GM04503 (cell line): ENCODE results near the gene GFER.
"Not testable (repeated sequence)": the region's sequence is repeated elsewhere in the genome, so short reads cannot be mapped to it uniquely, and the experiment has no call there.

Experiments used
- DNase-seq: peaks from one replicate; pipeline ENCODE4 v3.0.0-alpha.2; 2012; ENCODE audit warnings: low read depth

The GFER gene

GRCh38 chr16:2026461-2027023, 42.5 kb downstream of the GFER start, which contains the start of gene NHERF2:
Gene NHERF2 (plus strand): TSS chr16:2026902. CDS start chr16:2027006, 104 bp downstream.
- DNase-seq = no peak

DNA sequence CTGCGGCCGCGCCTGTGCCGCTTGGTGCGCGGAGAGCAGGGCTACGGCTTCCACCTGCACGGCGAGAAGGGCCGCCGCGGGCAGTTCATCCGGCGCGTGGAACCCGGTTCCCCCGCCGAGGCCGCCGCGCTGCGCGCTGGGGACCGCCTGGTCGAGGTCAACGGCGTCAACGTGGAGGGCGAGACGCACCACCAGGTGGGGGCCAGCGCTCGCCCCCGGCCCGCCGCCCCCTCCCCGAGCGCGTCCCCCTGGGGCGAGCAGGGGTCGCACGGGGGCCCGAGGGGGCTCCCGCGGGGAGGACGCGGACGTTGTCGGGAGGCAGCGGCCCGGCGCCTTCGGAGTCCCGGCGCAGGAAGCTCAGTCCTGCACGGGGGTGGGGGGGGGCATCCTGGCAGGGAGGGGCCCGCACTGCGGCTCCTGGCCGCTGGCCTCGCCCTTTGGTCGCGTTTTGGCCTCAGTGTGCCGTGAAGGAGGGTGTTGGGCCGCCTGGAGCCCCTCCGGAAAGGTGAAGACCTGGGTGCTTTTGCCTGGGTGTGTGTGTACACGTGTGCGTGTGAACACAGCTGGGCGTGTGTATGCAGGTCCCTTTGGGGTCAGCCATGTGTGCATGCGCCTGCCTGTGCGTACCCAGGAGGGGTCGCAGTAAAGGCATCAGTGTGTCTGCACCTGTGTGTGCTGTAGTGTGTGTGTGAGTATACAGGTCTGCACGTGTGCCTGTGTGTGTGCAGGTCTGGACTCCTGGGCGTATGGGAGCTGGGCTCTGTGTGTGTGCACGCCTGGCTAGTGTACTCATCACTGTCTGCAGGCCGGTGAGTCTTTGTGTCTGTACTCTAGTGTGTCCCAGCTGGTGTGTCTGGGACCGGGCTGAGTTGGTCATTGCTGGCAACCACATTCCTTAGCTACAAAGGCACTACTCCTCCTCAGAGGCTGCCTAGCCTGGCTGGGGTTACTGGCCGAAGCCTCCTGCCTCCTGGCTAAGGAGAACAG, 43.3 kb downstream of the GFER start:
- DNase-seq = no peak

GRCh38 chr16:2028146-2028545, 44.2 kb downstream of the GFER start:
- DNase-seq = no peak

DNA sequence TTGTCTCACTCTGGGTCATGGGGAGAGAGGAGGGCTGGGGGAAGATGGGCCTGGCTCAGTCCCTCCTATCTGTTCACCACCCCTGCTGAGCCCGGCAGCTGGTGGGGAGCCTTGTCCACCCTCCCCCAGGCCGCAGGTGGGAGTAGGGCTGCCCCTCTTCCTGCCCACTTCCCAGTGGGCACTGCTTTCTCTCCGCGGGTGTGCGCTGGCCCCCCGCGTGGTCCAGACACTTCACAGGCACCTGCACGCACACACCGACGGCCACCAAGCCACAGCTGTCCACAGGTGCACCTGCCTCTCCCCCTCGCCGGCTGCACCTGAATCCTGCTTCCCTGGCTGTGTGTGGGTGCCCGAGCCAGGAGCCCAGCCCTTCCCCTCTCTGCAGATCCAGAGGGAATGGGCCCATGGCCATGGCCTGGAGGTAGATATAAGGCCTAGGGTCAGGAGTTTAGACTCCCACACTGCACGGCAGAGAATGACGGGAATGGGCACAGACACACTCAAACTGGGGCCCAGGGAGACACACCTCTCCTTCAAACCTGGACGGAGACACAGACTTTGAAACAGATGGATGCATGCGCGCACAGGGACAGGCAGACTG, 44.7 kb downstream of the GFER start:
- no peak for DNase-seq

DNA sequence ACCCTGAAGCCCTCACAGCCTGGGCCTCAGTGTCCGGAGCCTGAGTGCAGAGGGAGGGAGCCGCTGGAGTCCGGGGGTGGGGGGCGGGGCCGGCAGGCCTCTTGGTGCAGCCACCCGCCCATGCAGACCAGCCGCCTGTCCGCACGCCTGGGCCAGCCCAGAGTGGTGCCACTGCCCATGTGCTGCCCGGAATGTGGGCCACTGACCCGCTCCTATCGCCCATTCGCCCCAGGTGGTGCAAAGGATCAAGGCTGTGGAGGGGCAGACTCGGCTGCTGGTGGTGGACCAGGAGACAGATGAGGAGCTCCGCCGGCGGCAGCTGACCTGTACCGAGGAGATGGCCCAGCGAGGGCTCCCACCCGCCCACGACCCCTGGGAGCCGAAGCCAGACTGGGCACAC, 45.4 kb downstream of the GFER start:
- DNase-seq = no peak

DNA sequence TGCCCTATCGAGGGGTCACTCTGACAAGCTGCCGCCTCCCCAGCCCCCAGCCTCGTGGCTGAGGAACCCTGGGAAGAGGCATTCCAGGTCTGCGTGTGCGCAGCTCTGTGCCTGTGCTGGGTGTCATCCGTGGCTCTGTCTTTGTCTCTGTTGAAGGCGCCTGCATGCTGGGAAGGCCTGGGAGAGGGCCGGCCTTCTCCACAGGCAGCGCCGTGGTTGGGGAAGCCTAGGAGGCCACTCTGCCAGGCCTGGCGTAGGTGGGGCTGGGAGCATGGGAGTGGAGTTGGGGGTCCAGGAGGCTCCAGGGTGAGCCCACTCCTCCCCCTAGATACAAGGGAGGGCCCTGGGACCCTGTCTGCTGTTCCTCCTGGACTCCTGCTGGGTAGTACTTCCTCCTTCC, 46.0 kb downstream of the GFER start:
- DNase-seq = no peak

GRCh38 chr16:2031081-2031577, 47.1 kb downstream of the GFER start:
- no peak for DNase-seq

DNA sequence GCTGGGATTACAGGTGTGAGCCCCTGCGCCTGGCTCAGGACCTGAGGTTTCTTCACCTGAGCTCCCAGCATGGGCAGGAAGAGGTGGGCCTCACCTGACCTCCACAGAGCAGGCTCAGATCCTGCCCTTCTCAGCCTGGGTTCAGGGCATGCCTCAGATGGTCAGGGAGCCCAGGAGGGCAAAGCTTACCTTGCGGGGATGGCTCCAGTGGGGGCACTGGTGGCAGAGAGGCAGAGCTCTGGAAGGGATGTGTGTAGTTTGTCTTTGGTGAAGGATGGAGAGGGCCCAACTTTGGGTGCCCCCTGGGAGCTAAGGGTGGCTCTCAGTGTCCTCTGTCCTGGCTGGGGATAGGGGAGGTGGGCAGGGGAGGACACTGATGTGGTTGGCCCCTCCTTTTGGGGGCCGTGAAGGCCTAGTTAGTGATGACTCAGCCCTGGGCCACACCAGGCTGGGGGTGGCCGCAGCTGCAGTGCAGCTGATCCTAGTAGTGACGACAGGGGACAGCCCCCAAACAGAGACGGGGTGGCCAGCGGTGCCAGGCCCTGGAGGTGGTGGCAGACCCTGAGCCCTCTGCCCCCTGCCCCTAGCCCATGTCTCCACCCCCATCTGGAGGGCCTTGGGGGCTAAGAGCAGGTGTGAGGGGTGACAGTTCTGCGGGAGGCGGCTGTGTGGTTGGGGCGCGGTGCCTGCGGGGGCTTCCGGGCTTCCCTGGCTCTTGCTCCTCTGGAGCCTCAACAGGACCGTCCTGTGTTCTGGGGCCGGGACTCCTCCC, 48.5 kb downstream of the GFER start:
- DNase-seq = no peak

DNA sequence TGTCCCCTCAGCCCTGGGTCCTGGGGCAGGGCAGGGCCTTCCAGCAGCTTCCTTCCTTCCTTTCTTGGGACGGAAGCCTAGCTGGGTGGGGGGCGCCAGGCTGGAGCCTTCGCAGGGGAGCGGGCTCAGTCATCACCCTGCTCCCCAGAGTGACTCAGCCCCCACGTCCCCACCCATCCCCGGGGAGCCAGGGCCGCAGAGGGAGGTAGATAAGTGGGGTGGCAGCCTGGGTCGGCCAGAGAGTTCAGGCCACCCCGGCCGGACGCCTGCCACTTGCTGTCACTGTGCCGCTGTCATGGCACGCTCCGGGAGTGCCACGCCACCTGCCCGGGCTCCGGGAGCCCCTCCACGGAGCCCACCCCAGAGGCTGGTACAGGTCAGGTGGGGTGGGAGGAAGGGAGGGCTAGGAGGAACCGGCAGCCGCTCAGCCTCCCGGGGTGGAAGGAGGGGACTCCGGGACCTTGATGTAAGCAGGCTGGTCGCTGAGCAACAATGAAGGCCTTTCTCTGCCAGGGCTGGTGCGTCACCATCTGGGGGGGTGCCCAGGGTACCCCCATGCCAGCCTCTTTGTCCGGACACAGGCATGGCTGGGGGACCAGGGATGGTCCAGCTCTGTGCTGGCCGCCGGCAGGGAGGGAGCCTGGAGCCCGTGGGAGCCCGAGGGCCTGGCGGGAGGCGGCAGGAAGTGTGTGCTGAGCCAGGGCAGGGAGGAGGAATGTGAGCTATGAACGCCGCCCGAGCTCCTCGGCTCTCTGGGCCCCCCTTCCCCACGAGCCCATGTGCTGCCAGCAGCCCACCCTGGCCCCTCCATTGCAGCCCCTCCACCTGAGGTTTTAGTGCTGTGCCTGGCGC, 49.3 kb downstream of the GFER start:
- DNase-seq = no peak

DNA sequence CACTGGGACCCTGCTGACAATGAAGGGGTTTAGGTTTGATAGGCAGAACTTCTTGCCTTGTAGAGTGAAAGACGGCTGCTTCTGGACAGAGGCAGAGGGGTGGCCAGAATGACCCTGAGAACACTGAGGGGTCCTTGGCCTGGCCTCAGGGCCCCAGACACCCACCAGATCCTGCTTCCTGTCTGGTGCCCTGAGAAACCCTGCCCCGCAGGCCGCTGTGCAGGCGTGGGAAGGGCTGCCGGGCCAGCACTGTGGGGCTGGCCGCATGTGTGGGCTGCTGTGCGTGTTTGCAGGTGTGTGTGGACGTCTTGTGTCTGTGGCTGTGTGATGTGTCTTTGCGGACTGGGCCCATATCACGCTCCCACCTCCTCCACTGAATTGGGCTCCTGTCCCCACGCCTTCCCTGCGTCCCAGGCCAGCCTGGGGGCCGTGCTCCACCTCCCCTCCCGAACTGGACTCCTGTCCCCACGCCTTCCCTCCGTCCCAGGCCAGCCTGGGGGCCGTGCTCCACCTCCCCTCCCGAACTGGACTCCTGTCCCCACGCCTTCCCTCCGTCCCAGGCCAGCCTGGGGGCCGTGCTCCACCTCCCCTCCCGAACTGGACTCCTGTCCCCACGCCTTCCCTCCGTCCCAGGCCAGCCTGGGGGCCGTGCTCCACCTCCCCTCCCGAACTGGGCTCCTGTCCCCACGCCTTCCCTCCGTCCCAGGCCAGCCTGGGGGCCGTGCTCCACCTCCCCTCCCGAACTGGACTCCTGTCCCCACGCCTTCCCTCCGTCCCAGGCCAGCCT, 50.1 kb downstream of the GFER start:
- not testable (repeated sequence) for DNase-seq

GRCh38 chr16:2034696-2035430, 50.9 kb downstream of the GFER start:
- no peak for DNase-seq

DNA sequence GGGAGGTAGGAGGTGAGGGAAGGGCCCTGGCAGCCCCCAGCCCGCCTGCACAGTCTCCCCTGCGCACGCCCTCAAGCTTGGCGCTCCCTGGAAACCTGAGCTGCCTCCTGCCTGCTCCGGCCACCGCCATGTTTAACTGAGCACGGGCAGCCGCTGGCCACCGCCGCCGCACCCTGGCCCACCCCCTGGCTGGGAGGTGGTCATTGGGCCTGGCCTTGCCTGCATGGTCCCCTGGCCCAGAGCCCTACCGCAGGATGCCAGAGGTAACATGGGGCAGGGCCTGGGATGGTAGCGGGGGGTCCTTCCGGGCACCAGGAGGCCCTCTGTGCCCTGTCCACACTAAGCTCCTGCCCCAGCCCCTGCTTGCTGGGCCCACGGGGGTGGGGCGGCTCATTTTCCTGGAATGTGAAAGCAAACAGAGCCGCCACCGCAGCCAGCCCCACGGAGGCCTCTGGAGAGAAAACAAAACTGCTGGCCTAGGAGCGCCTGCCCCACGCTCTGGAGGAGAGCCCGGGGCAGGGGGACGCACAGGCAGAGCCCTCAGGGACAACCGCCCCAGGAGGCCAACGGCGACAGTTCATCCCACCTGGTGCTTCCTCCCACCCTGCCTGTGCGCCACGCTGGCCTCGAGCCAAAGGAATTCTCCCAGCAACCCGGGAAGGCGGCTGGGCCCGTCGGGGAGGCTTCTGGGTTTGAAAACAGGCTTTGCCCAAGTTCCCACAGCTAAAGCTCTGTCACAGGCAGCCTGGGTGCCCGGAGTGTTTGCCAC, 51.6 kb downstream of the GFER start:
- DNase-seq = no peak

- DNase-seq = no peak
Observed at GRCh38 chr16:2036200-2036966, 52.4 kb downstream of the GFER start.

GRCh38 chr16:2037115-2037514, 53.1 kb downstream of the GFER start:
- DNase-seq = no peak
